HEK293 (cell line): ENCODE data around the gene FMN1.

Experiments
- SETDB1 ChIP-seq: IDR thresholded peaks from one replicate; pipeline ENCODE4 v1.6.1; 2017; ENCODE audit warnings: mild to moderate bottlenecking, low read length, moderate library complexity, mixed read lengths; ENCODE audit not compliant: insufficient read length
- ZNF121 ChIP-seq: fragments of 450-650 bp; formaldehyde crosslinking; IDR thresholded peaks from 2 replicates; pipeline ENCODE4 v1.5.1; 2016; ENCODE audit warnings: missing biosample characterization, missing genetic modification characterization
- TF ChIP-seq, protein P1 (sequence below): fragments of 450-650 bp; formaldehyde crosslinking; IDR thresholded peaks from 2 replicates; pipeline ENCODE4 v1.5.1; 2016; ENCODE audit warnings: missing biosample characterization, missing genetic modification characterization
- TF ChIP-seq, protein P2 (sequence below): fragments of 450-650 bp; formaldehyde crosslinking; IDR thresholded peaks from 2 replicates; pipeline ENCODE4 v1.5.1; 2016; ENCODE audit warnings: missing biosample characterization, missing genetic modification characterization

GRCh38 chr15:32882955-32883354 is 311.6 kb downstream of the FMN1 start:
- TF ChIP-seq, protein P1, sequence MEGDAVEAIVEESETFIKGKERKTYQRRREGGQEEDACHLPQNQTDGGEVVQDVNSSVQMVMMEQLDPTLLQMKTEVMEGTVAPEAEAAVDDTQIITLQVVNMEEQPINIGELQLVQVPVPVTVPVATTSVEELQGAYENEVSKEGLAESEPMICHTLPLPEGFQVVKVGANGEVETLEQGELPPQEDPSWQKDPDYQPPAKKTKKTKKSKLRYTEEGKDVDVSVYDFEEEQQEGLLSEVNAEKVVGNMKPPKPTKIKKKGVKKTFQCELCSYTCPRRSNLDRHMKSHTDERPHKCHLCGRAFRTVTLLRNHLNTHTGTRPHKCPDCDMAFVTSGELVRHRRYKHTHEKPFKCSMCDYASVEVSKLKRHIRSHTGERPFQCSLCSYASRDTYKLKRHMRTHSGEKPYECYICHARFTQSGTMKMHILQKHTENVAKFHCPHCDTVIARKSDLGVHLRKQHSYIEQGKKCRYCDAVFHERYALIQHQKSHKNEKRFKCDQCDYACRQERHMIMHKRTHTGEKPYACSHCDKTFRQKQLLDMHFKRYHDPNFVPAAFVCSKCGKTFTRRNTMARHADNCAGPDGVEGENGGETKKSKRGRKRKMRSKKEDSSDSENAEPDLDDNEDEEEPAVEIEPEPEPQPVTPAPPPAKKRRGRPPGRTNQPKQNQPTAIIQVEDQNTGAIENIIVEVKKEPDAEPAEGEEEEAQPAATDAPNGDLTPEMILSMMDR (tag by site-specific recombination): no peak
- TF ChIP-seq, protein P2, sequence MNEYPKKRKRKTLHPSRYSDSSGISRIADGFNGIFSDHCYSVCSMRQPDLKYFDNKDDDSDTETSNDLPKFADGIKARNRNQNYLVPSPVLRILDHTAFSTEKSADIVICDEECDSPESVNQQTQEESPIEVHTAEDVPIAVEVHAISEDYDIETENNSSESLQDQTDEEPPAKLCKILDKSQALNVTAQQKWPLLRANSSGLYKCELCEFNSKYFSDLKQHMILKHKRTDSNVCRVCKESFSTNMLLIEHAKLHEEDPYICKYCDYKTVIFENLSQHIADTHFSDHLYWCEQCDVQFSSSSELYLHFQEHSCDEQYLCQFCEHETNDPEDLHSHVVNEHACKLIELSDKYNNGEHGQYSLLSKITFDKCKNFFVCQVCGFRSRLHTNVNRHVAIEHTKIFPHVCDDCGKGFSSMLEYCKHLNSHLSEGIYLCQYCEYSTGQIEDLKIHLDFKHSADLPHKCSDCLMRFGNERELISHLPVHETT: no peak
- TF ChIP-seq SETDB1 (no peak), ZNF121 (tag by site-specific recombination) (no peak)
